ENCODE results near the gene MYLK4. TPM values are rescaled to one million over a fixed set of nuclear protein-coding genes. Genes with fewer than 3 reads are reported as not detected.

The MYLK4 gene
- total RNA-seq, 4 donors from 2014 or later = 0.33 to 0.45 (median 0.38) TPM

DNA sequence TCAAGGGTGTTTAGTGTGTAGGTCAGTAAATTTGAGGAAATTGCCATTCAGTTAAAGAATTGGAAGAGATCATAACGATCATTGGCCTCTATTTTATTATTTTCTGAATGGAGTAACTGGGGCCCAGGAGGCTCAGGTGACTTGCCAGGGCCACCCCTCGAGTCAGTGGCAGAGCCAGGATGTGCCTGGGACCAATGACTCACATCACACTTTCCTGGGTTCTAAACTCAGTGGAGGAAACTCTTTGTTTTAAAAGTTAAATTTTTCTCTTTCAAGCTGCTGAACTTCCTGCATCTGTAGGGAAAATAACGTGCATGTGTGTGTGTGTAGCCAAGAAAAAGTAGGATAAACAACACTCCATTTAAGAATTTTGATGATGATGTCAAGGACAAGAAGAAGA is 135.5 kb downstream of the MYLK4 start:
- no peaks in the 10 kb centered on the region for H3K36me3 ChIP-seq
- intact Hi-C loops (cut with DNase I) = no loop called here
- DNase-seq (ENCODE audit: extremely low spot score) = no peak
- H3K27me3 ChIP-seq = no peaks in the 10 kb centered on the region
- 52% methylated on average over 3 of the region's 3 CpGs for WGBS
- no peaks in the 10 kb centered on the region for H3K4me1 ChIP-seq
- no peak overlapping the region for H3K4me3 ChIP-seq
- no peak for TF ChIP-seq CTCF (IDR thresholded peaks at IDR 0.05)
- TF ChIP-seq POLR2AphosphoS5 (IDR thresholded peaks at IDR 0.05) = no peak
- TF ChIP-seq POLR2A (IDR thresholded peaks at IDR 0.05; ENCODE audit: low read depth) = no peak
- TF ChIP-seq EP300 (IDR thresholded peaks at IDR 0.05) = no peak
- H3K9me3 ChIP-seq = no peaks in the 10 kb centered on the region
- no peak overlapping the region for H3K27ac ChIP-seq (replicated peaks in 1 of 4)

GRCh38 chr6:2614846-2615245 is 135.9 kb downstream of the MYLK4 start:
- intact Hi-C loops (cut with DNase I) = no loop called here
- Histone ChIP-seq H3K27me3 (no peaks in the 10 kb centered on the region), H3K4me1 (no peaks in the 10 kb centered on the region)

DNA sequence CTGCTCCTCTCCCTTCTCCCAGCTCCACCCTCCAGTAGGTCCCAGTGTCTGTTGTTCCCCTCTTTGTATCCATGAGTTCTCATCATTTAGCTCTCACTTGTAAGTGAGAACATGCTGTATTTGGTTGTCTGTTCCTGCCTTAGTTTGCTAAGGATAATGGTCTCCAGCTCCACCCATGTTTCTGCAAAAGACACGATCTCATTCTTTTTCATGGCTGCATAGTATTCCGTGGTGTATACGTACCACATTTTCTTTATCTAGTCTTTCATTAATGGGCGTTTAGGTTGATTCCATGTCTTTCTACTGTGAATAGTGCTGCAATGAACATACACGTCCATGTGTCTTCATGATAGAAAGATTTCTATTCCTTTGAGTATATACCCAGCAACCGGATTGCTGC is 136.6 kb downstream of the MYLK4 start:
- no peaks in the 10 kb centered on the region for H3K4me1 ChIP-seq
- no peak for DNase-seq (ENCODE audit: extremely low spot score)
- H3K4me3 ChIP-seq = no peak overlapping the region
- no peaks in the 10 kb centered on the region for H3K36me3 ChIP-seq
- 96% methylated on average over 6 of the region's 6 CpGs for WGBS
- H3K27ac ChIP-seq (replicated peaks in 1 of 4) = no peak overlapping the region
- H3K9me3 ChIP-seq = no peaks in the 10 kb centered on the region
- TF ChIP-seq POLR2A (IDR thresholded peaks at IDR 0.05; ENCODE audit: low read depth) (no peak), EP300 (IDR thresholded peaks at IDR 0.05) (no peak), POLR2AphosphoS5 (IDR thresholded peaks at IDR 0.05) (no peak), CTCF (IDR thresholded peaks at IDR 0.05) (no peak)
- intact Hi-C loops (cut with DNase I) = no loop called here
- no peaks in the 10 kb centered on the region for H3K27me3 ChIP-seq

More at GRCh38 chr6:2614846-2615245, 135.9 kb downstream of the MYLK4 start:
- no peaks in the 10 kb centered on the region for H3K36me3 ChIP-seq
- H3K9me3 ChIP-seq = no peaks in the 10 kb centered on the region
- 79% methylated on average over 5 of the region's 5 CpGs for WGBS
- H3K27ac ChIP-seq (replicated peaks in 1 of 4) = no peak overlapping the region
- TF ChIP-seq CTCF (IDR thresholded peaks at IDR 0.05) = no peak
- no peak for TF ChIP-seq POLR2A (IDR thresholded peaks at IDR 0.05; ENCODE audit: low read depth)
- no peak overlapping the region for H3K4me3 ChIP-seq
- no peak for DNase-seq (ENCODE audit: extremely low spot score)

Other genes with a start within 250 kb of the MYLK4 start
- 10 to 100 TPM; 55.2 to 77.2 (median 63.7) TPM for gene WRNIP1, start 14.5 kb upstream of the MYLK4 start, total RNA-seq
- gene SERPINB1, start 90.9 kb upstream of the MYLK4 start, total RNA-seq = 100 to 1,000 TPM in 1 of 4 donors, 10 to 100 TPM in 3; 23.3 to 123 (median 29.9) TPM
- 10 to 100 TPM in 1 of 4 donors, 1 to 10 TPM in 3; 5.4 to 17.7 (median 6.2) TPM for gene SERPINB9, start 152.4 kb upstream of the MYLK4 start, total RNA-seq
- 100 to 1,000 TPM; 114 to 125 (median 124) TPM for gene SERPINB6, start 220.6 kb upstream of the MYLK4 start, total RNA-seq
- 10 to 100 TPM; 22.9 to 31.3 (median 27.2) TPM for gene NQO2, start 249.0 kb upstream of the MYLK4 start, total RNA-seq